ENCODE results near the gene CD200R1L.
A peak's percentile ranks its signal among the peaks of the same experiment; 100 is the strongest.

The CD200R1L gene

DNA sequence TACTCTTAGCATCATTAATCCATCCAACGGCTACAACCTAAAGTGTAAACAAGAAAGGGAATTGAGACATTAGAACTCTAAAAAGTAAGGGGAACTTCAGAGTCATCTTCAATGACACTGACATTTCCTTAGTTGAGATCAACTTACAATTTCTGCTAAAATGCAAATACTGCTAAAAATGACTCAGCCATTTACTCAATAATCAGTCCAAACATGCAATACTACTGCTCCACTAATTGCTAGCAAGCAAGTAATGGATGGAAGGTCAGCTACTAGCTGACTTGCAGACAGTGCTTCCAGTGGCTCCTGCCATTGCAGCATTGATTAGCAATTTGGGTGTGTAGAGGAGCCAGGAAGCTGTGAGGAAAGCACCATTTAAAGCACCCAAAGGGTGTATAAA lies 28.4 kb downstream of the CD200R1L start:
- peak; percentile 41 for DNase-seq (ENCODE audit: low spot score)

DNA sequence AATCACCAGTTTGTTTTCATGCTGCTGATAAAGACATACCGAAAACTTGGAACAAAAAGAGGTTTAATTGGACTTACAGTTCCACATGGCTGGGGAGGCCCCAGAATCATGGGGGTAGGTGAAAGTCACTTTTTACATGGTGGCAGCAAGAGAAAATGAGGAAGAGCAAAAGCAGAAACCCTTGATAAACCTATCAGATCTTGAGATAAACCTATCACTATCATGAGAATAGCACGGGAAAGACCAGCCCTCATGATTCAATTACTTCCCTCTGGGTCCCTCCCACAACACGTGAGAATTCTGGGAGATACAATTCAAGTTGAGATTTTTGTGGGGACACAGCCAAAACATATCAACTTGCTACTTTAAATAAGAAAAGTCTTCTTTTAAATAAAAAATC lies 28.9 kb downstream of the CD200R1L start:
- no peak for DNase-seq (ENCODE audit: low spot score)

DNA sequence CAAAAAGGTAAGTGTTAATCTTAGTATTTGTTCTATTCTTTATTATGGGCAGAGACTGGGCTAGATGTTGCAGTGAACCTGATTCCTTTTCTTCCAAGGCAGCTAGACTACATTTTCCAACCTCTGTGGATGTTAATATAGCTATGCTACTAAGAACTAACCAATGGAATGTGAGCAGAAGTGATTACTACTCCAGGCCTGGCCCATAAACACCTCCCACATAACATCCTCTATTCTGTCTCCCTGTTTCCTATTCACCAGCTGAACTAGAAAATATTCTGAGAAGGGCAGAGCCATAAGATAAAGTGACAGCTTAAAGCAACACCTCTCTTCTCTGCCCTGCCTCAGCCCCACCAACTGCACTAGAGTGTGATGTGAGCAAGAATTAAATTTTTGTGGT lies 29.4 kb downstream of the CD200R1L start:
- DNase-seq (ENCODE audit: low spot score), result no peak

DNA sequence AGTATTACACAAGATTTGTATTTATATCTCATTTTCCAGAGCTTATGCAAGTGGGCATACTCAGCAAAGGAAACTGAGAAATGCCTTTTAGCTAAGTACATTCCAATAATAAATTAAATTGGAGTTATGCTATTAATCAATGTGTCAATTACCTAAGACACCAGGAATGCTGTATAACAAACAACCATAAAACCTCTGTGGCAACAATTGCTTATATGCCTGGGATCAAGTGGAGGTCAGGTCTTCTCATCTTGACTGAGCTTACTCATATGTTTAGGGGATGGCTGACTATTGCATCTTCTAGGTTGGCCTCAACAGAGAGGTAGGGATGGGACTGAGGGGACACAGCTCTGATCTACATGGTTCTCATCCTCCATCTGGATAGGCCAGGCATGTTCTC lies 30.7 kb downstream of the CD200R1L start:
- peak; percentile 23 for DNase-seq (ENCODE audit: low spot score)

DNA sequence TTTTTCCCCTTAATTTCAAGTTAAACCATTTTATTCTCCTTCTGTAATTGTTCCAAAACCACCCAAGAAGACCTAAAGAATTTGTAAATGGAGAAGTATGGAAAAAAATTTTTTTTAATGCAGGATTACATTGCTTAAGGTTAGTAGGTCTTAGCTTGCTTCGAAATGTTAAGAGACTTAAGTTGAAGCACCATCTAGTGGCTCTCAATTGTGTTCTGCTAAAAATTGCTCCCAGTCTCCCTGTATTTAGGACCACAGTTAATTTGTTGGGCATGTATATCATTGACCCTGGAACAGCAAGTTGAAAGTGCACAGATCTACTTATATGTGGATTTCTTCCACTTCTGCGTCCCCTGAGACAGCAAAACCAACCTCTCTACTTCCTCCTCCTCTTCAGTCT lies 32.4 kb downstream of the CD200R1L start:
- DNase-seq (ENCODE audit: low spot score), result peak; percentile 24

DNA sequence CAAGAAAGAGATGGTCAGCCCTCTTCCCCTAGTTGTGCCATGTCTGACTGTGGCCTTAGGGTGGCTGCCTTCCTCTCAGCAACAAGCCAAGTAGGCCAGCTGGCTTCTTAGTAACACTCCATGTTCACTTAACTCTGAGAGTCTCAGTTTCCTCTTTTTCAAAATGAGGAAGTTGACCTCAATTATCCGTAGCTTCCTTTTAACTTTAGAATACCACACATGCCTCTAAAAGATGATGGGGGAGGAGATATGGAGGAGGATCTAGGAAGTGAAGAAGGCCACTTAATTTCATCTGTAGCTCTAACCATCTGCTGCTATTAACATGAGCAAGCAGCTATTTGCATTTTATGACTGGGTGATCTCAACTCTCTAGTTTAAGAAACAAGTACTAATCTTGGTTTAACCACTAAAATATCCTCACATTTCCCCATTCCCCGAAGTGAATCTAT lies 32.9 kb downstream of the CD200R1L start:
- no peak for DNase-seq (ENCODE audit: low spot score)

DNA sequence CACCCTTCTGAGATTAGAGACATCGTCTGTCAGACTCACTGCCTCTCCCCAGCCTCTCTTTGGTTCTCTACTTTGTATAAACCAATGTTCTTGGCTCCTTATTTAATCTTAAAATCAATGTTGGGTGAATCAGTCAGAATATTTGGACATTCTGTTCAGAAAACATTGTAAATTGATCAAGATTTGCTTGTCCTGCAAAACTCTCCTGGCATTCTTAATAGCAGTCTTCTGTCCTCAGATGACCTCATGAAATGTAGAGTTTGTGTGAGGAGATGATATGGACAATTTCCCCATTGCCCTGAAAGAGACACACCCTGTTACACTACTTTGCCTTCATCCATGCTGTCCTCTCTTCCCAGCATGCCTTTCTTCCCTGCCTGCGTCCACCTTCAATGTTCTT lies 33.6 kb downstream of the CD200R1L start:
- DNase-seq (ENCODE audit: low spot score), result no peak

DNA sequence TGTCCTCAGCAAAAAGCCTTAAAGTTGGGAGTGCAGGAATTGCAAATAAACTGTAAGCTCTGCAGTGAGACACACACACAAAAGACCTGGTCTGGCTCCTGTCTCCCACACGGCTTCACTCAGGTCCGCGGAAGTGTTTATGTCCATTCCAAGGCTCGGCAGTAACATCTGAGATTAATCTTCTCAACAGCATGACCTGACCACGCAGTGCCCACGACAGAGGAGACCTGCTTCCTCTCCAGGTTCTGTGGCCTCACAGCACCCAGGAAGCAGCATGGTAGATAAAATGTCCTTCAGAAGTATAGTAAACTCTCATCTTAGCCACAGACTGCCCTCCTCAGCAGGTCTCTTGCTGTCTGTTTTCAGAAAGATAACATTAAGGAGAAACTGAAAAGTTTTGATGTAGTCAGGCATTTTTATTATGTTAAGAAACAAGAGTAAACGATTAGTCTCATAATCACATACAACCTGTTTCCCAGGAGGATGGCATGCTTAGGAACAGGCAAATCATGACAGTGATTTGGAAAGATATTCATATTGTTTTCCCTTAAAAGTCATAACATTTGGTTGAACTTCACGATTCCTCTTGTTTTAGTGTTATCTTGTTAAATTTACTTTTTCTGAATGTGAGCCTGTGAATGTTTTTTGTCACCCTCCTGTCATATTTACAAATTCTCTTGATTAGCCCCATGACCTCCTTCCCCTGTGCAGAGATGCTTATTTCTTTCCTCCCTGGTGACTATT lies 34.6 kb downstream of the CD200R1L start:
- DNase-seq (ENCODE audit: low spot score), result no peak

DNA sequence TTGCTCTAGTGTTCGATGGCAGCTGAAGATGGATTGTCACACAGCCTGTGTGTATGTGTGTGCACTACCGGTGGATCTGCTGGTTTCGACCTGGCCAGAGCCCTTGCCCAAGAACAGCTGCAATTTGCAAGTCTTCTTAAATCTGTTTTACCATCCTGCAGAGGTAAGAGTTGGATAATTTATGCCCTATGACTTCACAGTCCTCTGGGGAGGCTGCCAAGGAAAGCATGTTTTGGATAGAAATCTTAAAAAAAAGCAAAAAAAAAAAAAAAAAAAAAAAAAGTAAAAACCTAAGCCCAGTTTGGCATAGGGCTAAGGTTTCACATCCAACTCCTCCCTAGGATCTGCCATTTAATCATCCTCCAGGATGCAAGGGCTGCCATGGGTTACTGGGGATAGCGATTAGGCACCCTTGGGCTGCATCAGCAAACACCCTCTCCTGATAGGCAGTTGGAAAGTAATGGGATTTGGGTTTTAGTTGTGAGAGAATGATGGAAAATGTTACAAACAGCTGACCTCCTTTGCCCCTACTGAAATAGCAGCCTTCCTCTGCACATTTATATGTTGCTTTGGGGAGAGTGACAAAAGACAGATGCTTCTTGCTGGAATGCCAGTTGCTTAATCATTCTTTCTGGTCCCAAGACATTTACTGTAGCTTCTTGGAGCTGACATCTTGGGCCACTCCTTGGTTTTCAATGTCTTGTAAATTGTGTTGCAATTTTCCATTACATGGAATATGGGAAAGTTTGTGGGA lies 35.4 kb downstream of the CD200R1L start:
- DNase-seq (ENCODE audit: low spot score), result peak; percentile 30

DNA sequence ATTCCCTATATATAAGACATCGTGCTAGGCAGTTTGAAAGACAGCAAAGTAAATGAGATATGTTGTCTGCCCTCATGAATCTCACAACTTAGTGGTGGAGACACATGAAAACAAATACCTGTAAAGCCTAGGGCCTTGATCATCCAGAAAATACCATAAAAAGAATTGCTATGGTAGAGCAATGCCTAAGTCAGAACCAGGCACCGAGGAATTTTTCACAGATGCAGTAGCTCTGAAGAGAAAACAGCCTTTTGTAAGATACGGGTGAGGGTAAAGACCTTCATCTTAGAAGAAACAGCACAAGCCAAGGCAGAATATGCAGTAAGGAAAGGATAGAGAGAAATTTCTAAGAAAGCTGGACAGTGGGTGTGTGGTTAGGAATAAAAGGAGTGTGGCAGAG lies 36.1 kb downstream of the CD200R1L start:
- no peak for DNase-seq (ENCODE audit: low spot score)

DNA sequence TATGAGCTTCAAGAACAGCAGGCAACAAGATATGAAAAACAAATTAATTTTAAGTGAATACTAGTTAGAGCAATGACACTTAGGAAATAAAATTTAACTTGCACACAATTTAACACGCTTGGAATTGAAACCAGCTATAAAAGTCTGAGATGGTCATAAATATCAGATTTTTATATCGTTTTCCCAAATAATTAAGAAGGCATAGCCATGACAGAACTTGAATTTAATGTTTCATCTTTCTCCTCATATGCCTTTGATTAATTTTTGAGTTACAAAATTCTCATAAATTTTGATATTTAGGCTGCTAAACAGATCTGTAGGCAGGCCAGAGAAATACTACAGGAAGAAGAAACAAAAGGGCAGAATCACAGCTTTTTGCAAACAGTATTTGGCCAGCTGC lies 38.5 kb downstream of the CD200R1L start:
- DNase-seq (ENCODE audit: low spot score), result no peak

DNA sequence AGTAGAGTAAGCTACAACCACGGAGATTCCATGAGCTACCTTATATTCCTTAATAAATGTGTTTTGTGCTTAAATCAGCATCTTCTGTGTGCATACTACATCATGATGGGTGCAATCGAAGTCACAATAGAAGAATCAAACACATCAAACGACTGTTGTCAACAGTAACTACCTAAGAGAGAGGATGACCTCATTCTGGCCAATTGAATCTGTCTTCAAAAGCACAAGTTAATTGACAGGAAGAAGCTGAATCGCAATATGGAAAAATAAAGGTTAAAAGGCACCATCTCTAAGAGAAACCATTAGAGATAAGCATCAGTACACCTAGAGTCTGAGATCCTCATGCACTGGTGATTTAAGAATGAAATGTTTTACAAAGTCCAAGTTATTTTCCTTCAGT lies 39.0 kb downstream of the CD200R1L start:
- DNase-seq (ENCODE audit: low spot score), result no peak

DNA sequence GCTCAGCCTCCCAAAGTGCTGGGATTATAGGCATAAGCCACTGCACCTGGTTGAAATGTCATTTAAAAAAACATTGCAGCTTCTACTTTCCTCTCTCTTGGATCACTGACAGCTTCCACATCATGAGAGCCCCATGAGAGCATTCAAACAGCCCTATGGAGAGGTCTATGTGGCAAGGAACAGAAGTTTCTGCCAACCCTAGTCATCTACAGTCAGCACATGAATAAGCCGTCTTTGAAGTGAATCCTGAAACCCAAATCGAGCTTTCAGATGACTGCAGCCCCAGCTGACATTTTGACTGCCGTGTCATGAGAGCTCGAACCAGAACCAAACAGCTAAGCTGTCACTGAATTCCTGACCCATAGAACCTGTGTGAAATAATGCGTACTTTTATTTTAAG lies 39.8 kb downstream of the CD200R1L start:
- no peak for DNase-seq (ENCODE audit: low spot score)

DNA sequence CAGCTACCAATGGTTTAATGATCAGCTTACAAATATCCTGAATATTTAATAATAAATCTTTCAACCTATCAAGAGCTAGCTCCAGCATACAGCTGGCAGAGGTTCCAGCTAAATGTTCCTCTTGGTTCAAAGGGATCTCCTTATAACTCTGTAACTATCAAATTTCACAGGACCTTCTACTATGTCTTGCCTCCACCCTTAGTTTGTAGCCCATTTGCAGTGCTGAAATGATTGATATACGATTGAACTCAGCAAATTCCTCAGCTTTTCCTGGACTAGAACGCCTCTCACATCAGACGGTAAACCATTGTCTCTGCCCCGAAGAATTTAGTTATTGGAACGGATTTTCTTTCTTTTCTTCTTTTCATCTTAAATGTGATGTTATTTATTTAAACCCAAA lies 41.5 kb downstream of the CD200R1L start:
- no peak for DNase-seq (ENCODE audit: low spot score)

DNA sequence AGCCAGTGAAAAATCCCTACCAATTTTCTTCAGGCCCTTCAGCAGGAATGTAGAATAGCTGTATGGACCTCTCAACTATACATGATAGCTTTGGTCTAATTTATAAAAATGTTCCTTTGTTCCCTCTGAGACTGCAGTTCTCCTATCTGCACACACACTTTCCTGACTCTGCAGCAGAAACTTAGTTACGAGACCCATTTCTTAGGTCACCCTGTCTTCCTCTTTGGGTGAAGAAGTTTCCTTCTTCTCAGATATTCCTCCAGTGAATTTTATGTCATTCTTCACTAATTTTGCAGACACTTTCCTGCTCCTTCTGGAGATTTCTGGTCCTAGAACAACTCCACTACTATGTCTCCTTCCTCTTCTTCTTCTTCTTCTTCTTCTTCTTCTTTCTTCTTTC lies 42.6 kb downstream of the CD200R1L start:
- no peak for DNase-seq (ENCODE audit: low spot score)

DNA sequence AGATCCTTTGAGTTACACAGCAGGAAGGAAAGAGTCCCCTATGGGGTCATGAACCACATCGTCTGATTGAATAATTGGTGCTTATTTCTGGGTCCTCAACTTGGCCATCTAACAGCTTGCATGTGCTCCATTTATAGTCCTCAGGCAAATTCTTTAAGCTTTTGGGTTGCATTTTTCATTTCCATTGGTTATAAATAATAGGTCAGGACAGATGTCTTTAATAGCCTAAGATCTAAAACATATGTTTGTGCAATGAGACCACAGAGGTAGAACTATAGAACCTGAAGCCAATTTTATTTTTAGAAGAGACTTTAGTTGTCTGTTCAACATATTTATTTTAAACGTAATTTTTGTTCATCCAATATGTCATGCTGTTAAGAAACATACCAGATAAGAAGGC lies 43.2 kb downstream of the CD200R1L start:
- no peak for DNase-seq (ENCODE audit: low spot score)

DNA sequence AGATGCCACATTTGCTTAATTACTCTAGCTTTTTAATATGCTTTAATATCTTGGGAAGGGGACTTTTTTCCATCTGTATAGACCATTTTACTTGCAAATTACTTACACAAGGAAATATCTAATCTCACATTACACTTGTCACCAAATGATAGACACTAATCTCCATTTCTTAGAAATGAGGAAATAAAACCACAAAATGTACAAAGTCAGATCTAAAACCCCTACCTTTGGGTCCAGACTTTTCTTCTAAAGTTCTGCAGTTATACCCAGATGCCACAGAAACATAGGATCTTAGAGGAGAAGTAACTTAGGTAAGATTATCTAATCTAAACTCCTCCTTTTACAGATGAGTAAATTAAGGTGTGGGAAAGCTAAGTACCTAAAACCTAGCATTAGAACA lies 44.3 kb downstream of the CD200R1L start:
- no peak for DNase-seq (ENCODE audit: low spot score)

DNA sequence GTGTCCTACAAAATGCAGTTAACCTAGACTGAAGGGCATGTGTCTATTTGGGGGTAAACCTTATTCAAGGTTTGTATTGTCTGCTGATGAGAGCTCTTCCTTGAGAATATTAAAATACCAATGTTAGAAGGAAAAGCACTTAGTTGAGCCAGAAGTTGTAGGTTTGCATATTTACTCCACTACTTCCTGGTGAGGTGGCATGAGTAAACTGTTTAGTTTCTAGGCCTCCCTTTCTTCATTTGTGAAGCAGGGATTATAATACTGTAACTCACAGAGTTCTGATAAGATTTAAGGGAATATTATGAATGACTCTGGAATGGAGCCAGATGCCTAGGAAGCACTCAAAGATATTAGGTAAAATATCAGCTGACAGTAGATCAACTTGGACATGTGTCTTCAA lies 46.7 kb downstream of the CD200R1L start:
- DNase-seq (ENCODE audit: low spot score), result no peak

DNA sequence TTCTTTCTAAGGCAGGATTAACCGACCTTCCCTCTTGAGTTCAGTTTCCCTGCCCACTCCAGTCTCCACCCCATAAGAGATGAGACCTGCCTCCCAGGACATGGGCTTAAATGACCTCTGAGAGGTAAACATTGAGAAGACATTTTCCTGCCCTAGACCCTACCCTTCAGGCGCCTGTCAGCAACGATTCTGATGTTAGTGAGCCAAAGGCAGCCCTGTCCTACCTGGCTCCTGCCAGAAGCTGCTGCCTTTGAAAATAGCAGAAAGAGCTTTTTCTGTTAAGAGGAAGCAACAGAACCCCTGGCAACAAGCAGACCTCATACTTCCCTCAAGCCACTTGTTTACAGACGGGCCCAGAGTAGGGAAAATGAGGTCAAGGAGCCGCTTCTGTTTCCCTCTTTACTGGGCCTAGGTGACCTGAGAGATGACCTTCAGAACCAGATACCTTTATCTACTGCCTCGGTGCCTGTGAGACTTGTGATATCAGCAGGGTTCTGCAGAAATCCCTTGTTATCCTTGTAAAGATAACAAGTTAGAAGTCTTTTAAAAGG lies 52.0 kb downstream of the CD200R1L start:
- DNase-seq (ENCODE audit: low spot score), result no peak

DNA sequence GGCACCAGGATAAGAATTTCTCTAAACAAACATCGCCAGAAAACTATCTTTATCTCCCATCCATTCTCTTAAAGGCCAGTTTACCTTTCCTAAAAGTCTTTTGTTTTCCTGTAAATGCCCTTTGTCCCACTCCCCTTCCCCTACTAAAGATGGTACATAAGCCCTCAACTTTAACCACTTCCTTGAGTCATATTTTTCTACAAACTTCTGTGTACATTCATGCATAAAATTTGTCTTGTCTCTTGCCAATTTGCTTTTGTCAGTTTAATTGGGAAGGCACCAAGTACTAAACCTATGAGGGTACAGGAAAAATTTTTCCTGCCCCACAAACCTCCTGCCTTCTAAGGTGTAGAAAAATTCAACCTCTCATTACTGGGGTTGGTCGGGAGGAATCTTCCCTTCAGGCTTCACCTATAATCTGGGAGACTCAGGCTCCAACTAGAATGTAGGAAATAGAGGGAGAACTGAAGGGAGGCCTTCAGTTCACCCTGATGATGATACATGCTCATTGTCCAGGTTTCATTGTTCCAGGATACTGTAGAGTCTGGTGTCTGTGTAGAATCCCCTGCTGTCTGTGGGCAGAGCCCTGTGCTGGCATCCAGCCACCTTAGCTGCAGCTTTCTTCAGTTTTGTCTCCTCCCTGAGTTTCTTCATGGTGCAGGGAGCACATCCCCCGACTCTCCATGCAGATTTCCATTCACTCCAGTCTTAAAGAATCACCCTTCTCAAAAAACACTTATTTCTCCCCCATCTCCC lies 53.2 kb downstream of the CD200R1L start:
- no peak for DNase-seq (ENCODE audit: low spot score)

DNA sequence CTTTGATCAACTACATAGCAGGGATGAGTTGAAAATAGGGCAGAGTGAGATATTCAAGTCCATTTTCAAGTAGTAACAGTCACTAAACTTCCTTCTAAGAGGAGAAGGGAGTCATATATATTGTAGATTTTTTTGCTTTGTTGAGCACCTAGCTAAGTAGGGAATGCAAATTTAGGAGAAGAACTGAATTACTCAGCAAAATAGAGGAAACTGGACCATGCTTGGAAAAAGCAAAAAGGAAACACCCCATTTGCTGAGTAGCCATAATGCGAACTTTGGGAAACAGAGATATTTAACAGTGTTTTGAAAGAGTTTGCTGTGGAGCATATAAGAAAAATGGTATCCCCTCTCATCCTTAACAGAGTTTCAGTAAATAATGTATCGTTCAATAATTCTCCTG lies 54.9 kb downstream of the CD200R1L start:
- DNase-seq (ENCODE audit: low spot score), result no peak

DNA sequence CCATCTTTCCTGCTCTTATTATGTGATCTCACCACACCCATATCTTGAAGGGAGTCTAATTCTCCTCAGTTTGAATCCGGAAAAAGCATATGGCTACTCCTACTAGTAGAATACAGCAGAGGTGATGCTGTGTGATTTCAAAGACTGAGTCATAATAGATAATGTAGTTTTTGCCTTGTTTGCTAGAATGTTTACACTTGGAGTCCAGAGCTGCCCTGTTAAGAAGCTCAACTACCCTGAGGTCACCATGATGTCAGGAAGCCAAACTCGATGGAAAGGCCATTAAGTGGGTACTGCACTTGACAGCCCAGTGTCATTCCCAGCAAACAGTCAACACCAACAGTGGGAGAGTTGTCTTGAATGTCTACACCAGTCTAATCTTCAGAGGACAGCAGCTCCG lies 56.9 kb downstream of the CD200R1L start:
- DNase-seq (ENCODE audit: low spot score), result no peak
